Stimulated activated naive CD4-positive, alpha-beta T cell (primary cell): ENCODE data around the gene ELOVL1.
"Not testable (repeated sequence)": the region's sequence is repeated elsewhere in the genome, so short reads cannot be mapped to it uniquely, and the experiment has no call there.

ENCODE experiments used
- DNase-seq, 6 experiments: peaks; one replicate each; lab custom pipeline; 2025; lab: John Stamatoyannopoulos, UW

Gene ELOVL1

GRCh38 chr1:43381612-43382011 lies 13.8 kb upstream of the ELOVL1 start:
- no peak for DNase-seq

- DNase-seq = no peak
These were observed 11.7 kb upstream of the ELOVL1 start for GRCh38 chr1:43379476-43379875.

- DNase-seq = no peak
These were observed 10.0 kb upstream of the ELOVL1 start for GRCh38 chr1:43377831-43378230.

GRCh38 chr1:43376723-43377235 lies 9.0 kb upstream of the ELOVL1 start:
- no peak for DNase-seq

- DNase-seq = no peak
These were observed 5.5 kb upstream of the ELOVL1 start for GRCh38 chr1:43373066-43373940.

- no peak for DNase-seq
These were observed 4.4 kb upstream of the ELOVL1 start for GRCh38 chr1:43372172-43372571.

- no peak for DNase-seq
These were observed 2.8 kb upstream of the ELOVL1 start for GRCh38 chr1:43370564-43370963.

GRCh38 chr1:43369779-43370178 lies 2.0 kb upstream of the ELOVL1 start:
- not testable (repeated sequence) for DNase-seq

GRCh38 chr1:43368646-43369020 lies 822 bp upstream of the ELOVL1 start:
- no peak for DNase-seq

GRCh38 chr1:43367026-43367903 lies 546 bp downstream of the ELOVL1 start:
- DNase-seq = peak in 5 of 6 experiments; percentile 30 to 62 (median 51)

- no peak for DNase-seq
These were observed 1.2 kb downstream of the ELOVL1 start for GRCh38 chr1:43366601-43367025.

GRCh38 chr1:43366179-43366578 lies 1.6 kb downstream of the ELOVL1 start:
- DNase-seq = no peak

- no peak for DNase-seq
These were observed 2.1 kb downstream of the ELOVL1 start for GRCh38 chr1:43365678-43366077.

GRCh38 chr1:43363935-43364525 lies 3.8 kb downstream of the ELOVL1 start:
- DNase-seq = no peak

GRCh38 chr1:43363283-43363934 lies 4.4 kb downstream of the ELOVL1 start:
- DNase-seq = no peak

- DNase-seq = no peak
These were observed 7.2 kb downstream of the ELOVL1 start for GRCh38 chr1:43360616-43361015.

- no peak for DNase-seq
These were observed 8.1 kb downstream of the ELOVL1 start for GRCh38 chr1:43359696-43360095.

- DNase-seq = peak; percentile 91 to 97 (median 94)
These were observed 8.8 kb downstream of the ELOVL1 start, which contains the start of gene CDC20 for GRCh38 chr1:43358746-43359693. CDC20 (plus strand) TSS chr1:43358981; CDS start chr1:43359216, 235 bp downstream.

- peak in 2 of 6 experiments; percentile 18 to 36 for DNase-seq
These were observed 9.6 kb downstream of the ELOVL1 start for GRCh38 chr1:43358121-43358745.

GRCh38 chr1:43357251-43357650 lies 10.6 kb downstream of the ELOVL1 start:
- DNase-seq = no peak
